OCI-LY3 (cell line): ENCODE data around the gene DCC.

Source experiments
- CTCF ChIP-seq: fragments of 200-600, 300-600 bp; sonication (generic); IDR thresholded peaks from 2 replicates; pipeline ENCODE4 v1.5.1; 2014; ENCODE audit warnings: antibody characterized with exemption, low read length, low read depth
- EZH2phosphoT487 ChIP-seq: fragments of 200-600 bp; shearing (Covaris generic); IDR thresholded peaks from 2 replicates; pipeline ENCODE4 v1.6.1; 2018; ENCODE audit warnings: antibody characterized with exemption, mixed run types, low read depth

DNA sequence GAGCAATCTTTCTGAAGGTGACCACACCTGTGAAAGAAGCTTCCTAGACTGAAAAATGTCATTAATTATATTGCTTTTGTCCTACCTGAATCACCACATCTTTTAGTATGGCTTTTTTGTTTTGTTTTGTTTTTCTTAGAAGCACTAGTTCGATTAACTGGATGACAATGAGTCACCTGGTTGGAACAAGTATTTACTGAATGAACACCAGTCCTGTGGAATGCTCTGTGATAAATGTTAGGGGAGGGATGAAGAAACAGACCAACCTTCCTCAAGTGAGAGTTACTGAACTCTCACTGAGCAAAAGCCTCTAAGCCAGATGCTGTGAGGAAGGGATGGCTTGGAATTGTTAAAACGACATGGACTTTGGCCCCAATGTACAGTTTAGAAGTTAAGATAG lies 26.8 kb upstream of the DCC start:
- TF ChIP-seq CTCF, result no peak
- TF ChIP-seq EZH2phosphoT487, result no peak
